ENCODE measurements around the gene ANKRD12.
"Not testable (repeated sequence)": the region's sequence is repeated elsewhere in the genome, so short reads cannot be mapped to it uniquely, and the experiment has no call there.

ANKRD12 gene

GRCh38 chr18:9136315-9137155 lies at the start of gene ANKRD12:
TSS of gene ANKRD12 (plus strand) at chr18:9136781. CDS start at chr18:9182433, 45,652 bp downstream.
- DNase-seq, result peak; percentile 85 to 98 (median 95)

- no peak for DNase-seq
Observed at GRCh38 chr18:9087144-9087543, 49.4 kb upstream of the ANKRD12 start.

GRCh38 chr18:9088252-9088651 lies 48.3 kb upstream of the ANKRD12 start:
- DNase-seq, result no peak

- not testable (repeated sequence) for DNase-seq
Observed at GRCh38 chr18:9088727-9089126, 47.9 kb upstream of the ANKRD12 start.

- DNase-seq, result no peak
Observed at GRCh38 chr18:9090578-9090977, 46.0 kb upstream of the ANKRD12 start.

- DNase-seq, result no peak
Observed at GRCh38 chr18:9091066-9091476, 45.5 kb upstream of the ANKRD12 start.

- DNase-seq, result no peak
Observed at GRCh38 chr18:9092665-9093064, 43.9 kb upstream of the ANKRD12 start.

GRCh38 chr18:9093109-9093508 lies 43.5 kb upstream of the ANKRD12 start:
- not testable (repeated sequence) for DNase-seq

GRCh38 chr18:9094307-9095226 lies 42.0 kb upstream of the ANKRD12 start:
- DNase-seq, result no peak

GRCh38 chr18:9095297-9096006 lies 41.1 kb upstream of the ANKRD12 start:
- no peak for DNase-seq

GRCh38 chr18:9096007-9096371 lies 40.6 kb upstream of the ANKRD12 start:
- DNase-seq, result no peak

GRCh38 chr18:9096685-9097084 lies 39.9 kb upstream of the ANKRD12 start:
- no peak for DNase-seq

- DNase-seq, result no peak
Observed at GRCh38 chr18:9097349-9097748, 39.2 kb upstream of the ANKRD12 start.

- DNase-seq, result no peak
Observed at GRCh38 chr18:9100796-9101195, 35.8 kb upstream of the ANKRD12 start.

- DNase-seq, result no peak
Observed at GRCh38 chr18:9101730-9102507, 34.7 kb upstream of the ANKRD12 start.

- DNase-seq, result peak; percentile 53 to 98 (median 91)
Observed at GRCh38 chr18:9102508-9103375, 33.8 kb upstream of the ANKRD12 start, which contains the start of gene NDUFV2. TSS of gene NDUFV2 (plus strand) at chr18:9102699. CDS start at chr18:9102744, 45 bp downstream.

- DNase-seq, result no peak
Observed at GRCh38 chr18:9103376-9103873, 33.2 kb upstream of the ANKRD12 start.

GRCh38 chr18:9104244-9104901 lies 32.2 kb upstream of the ANKRD12 start:
- no peak for DNase-seq

GRCh38 chr18:9105420-9105819 lies 31.2 kb upstream of the ANKRD12 start:
- no peak for DNase-seq

All from amygdala (tissue), 56 donors.